K562 (cell line): ENCODE results near the gene ADCY9. TPM values are rescaled to one million over a fixed set of nuclear protein-coding genes. Genes with fewer than 3 reads are reported as not detected.

ENCODE experiments used
- ARID2 ChIP-seq: fragments of 450-650 bp; IDR thresholded peaks from 2 replicates; pipeline ENCODE4 v1.6.1; 2017; ENCODE audit warnings: antibody characterized with exemption, mild to moderate bottlenecking
- CTCFL ChIP-seq: IDR thresholded peaks from 2 replicates; pipeline ENCODE4 v1.6.1; 2011; ENCODE audit warnings: borderline replicate concordance, low read depth, mild to moderate bottlenecking, moderate library complexity, low read length; ENCODE audit not compliant: insufficient read depth, poor library complexity, severe bottlenecking
- EGR1 ChIP-seq: fragments of 450-650 bp; conservative IDR thresholded peaks from 2 replicates; pipeline ENCODE4 v1.6.1; 2017; ENCODE audit warnings: mild to moderate bottlenecking
- JUND ChIP-seq, 2 experiments: IDR thresholded peaks; 2 replicates in 1 of 2; 3 replicates in 1 of 2; pipeline ENCODE4 v1.6.1; 2011; ENCODE audit warnings: borderline replicate concordance in 2 of 2, low read depth in 2 of 2, low read length in 2 of 2, improper control_type of control experiment in 1 of 2, missing biosample characterization in 1 of 2, missing genetic modification characterization in 1 of 2, missing genetic modification reagents in 1 of 2
- KHSRP ChIP-seq: fragments of 450-650 bp; IDR thresholded peaks from 2 replicates; pipeline ENCODE4 v1.6.1; 2017
- LARP7 ChIP-seq: fragments of 450-650 bp; IDR thresholded peaks from 2 replicates; pipeline ENCODE4 v1.6.1; 2016
- MAZ ChIP-seq, 2 experiments: fragments of 450-650 bp in 1 of 2; sonication (generic) in 1 of 2; formaldehyde crosslinking; IDR thresholded peaks in 1 of 2; conservative IDR thresholded peaks in 1 of 2; 2 replicates each; pipeline versions ENCODE4 v1.4.0 to v1.5.0; 2020; ENCODE audit warnings: mild to moderate bottlenecking in 1 of 2, missing genetic modification reagents in 1 of 2
- MYC ChIP-seq, 2 experiments: fragments of 250-450 bp in 1 of 2; sonication (Bioruptor Pico) in 1 of 2; IDR thresholded peaks; 2 replicates each; pipeline versions ENCODE4 v1.5.1 to v1.6.1; 2012 to 2021; ENCODE audit warnings: low read depth in 2 of 2, borderline replicate concordance in 1 of 2, improper control_type of control experiment in 1 of 2, low read length in 1 of 2, mild to moderate bottlenecking in 1 of 2, moderate library complexity in 1 of 2
- SMARCB1 ChIP-seq: IDR thresholded peaks from 2 replicates; pipeline ENCODE4 v1.6.1; 2011; ENCODE audit warnings: improper control_type of control experiment, low read depth; ENCODE audit not compliant: insufficient read length
- TFAM ChIP-seq: fragments of 250-450 bp; sonication (Bioruptor Pico); conservative IDR thresholded peaks from 2 replicates; pipeline ENCODE4 v1.5.0; 2021; ENCODE audit warnings: mild to moderate bottlenecking, moderate library complexity
- TOE1 ChIP-seq, 2 experiments: fragments of 450-650 bp in 1 of 2; sonication (generic) in 1 of 2; formaldehyde crosslinking in 1 of 2; IDR thresholded peaks; 2 replicates each; pipeline versions ENCODE4 v1.7.1 to v1.8.0; 2016 to 2022; ENCODE audit warnings: borderline replicate concordance in 2 of 2, mild to moderate bottlenecking in 2 of 2, antibody characterized with exemption in 1 of 2, inconsistent platforms in 1 of 2, low read depth in 1 of 2, missing genetic modification reagents in 1 of 2, moderate library complexity in 1 of 2
- UBTF ChIP-seq, 2 experiments: IDR thresholded peaks; 2 replicates each; pipeline ENCODE4 v1.6.1; 2012; ENCODE audit warnings: improper control_type of control experiment in 2 of 2, low read depth in 2 of 2, low read length in 2 of 2, borderline replicate concordance in 1 of 2
- polyA plus RNA-seq, 8 experiments: library from polyadenylated mRNA; depleted of rRNA in 4 of 8; stranded (reverse) in 5 of 8; unstranded in 3 of 8; fragments of >200 nt; fragmentation: Nextera tagmentation in 2 of 8; fragmentation: Illumina TruSeq in 1 of 8; extraction: Ambion mirVana in 2 of 8; extraction: Trizol in 1 of 8; gene quantifications; 2 replicates each; pipeline versions ENCODE4 v1.2.1 to v1.2.3, GENCODE V29; 2011 to 2014; ENCODE audit warnings: inconsistent platforms in 1 of 8, missing spikeins in 1 of 8
- total RNA-seq, 7 experiments: library from RNA; depleted of rRNA in 6 of 7; stranded (reverse); fragments of >200 nt in 6 of 7; fragmentation: Illumina TruSeq in 2 of 7; extraction: Trizol in 2 of 7; gene quantifications; 2 replicates each; pipeline versions ENCODE4 v1.2.1 to v1.2.3, GENCODE V29; 2011 to 2021; ENCODE audit warnings: low replicate concordance in 1 of 7
- TF ChIP-seq, protein P1 (sequence below), 2 experiments: IDR thresholded peaks; 2 replicates each; pipeline ENCODE4 v1.6.1; 2011; ENCODE audit warnings: borderline replicate concordance in 1 of 2, control low read depth in 1 of 2, low read depth in 1 of 2, low read length in 1 of 2, mild to moderate bottlenecking in 1 of 2, mixed read lengths in 1 of 2, moderate library complexity in 1 of 2; ENCODE audit not compliant: insufficient read depth in 1 of 2, insufficient read length in 1 of 2, poor library complexity in 1 of 2, severe bottlenecking in 1 of 2; ENCODE audit errors: extremely low read depth in 1 of 2
- TF ChIP-seq, protein P2 (sequence below): sonication (generic); formaldehyde crosslinking; IDR thresholded peaks from 2 replicates; pipeline ENCODE4 v1.8.0; 2023; ENCODE audit warnings: mild to moderate bottlenecking, missing genetic modification reagents

The ADCY9 gene
- total and polyA plus RNA-seq, 9 of the 15 experiments (the other 6 are each of a cell fraction or from before 2014, with no cell fraction given) = 0.03 to 0.29 (median 0.17) TPM

GRCh38 chr16:3983081-3983520 is 133.1 kb downstream of the ADCY9 start (continued):
- TF ChIP-seq LARP7 (no peak), MYC (IDR thresholded peaks at IDR 0.05; ENCODE audit: low read depth, low read length) (peak; percentile 93), MYC (CRISPR knock-in tag; IDR thresholded peaks at IDR 0.05; ENCODE audit: borderline replicate concordance, low read depth) (no peak), JUND (IDR thresholded peaks at IDR 0.05; ENCODE audit: borderline replicate concordance, low read depth, low read length) (peak; percentile 37; the same call in 1 of the 2 replicates), JUND (tag; IDR thresholded peaks at IDR 0.05; ENCODE audit: borderline replicate concordance, low read depth, low read length) (no peak; the same call in 2 of the 3 replicates), CTCFL (peak; percentile 11), SMARCB1 (no peak), TFAM (no peak), KHSRP (no peak), UBTF (IDR thresholded peaks at IDR 0.05; ENCODE audit: borderline replicate concordance in 1 of 2, low read depth in 2 of 2, low read length in 2 of 2) (0 out of 4 replicates have a peak, but pooled peaks of 1 of the 2 experiments have one; percentile 55), ARID2 (0 out of 2 replicates have a peak, but pooled peaks have one; percentile 28), TOE1 (IDR thresholded peaks at IDR 0.05; ENCODE audit: borderline replicate concordance) (no peak), TOE1 (CRISPR knock-in tag; IDR thresholded peaks at IDR 0.05; ENCODE audit: borderline replicate concordance, low read depth) (no peak), EGR1 (no peak), MAZ (CRISPR knock-in tag; conservative IDR thresholded peaks at IDR 0.05 in 1 of 2, IDR thresholded peaks at IDR 0.05 in 1 of 2) (peak in 1 of 2 experiments; percentile 62; a peak in 1 of 4 replicates)
- TF ChIP-seq, protein P1, sequence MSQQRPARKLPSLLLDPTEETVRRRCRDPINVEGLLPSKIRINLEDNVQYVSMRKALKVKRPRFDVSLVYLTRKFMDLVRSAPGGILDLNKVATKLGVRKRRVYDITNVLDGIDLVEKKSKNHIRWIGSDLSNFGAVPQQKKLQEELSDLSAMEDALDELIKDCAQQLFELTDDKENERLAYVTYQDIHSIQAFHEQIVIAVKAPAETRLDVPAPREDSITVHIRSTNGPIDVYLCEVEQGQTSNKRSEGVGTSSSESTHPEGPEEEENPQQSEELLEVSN (IDR thresholded peaks at IDR 0.05; ENCODE audit: borderline replicate concordance in 1 of 2, extremely low read depth in 1 of 2, insufficient read depth in 1 of 2, insufficient read length in 1 of 2, low read depth in 1 of 2, low read length in 1 of 2, poor library complexity in 1 of 2, severe bottlenecking in 1 of 2) = peak; percentile 29 to 85
- TF ChIP-seq, protein P2, sequence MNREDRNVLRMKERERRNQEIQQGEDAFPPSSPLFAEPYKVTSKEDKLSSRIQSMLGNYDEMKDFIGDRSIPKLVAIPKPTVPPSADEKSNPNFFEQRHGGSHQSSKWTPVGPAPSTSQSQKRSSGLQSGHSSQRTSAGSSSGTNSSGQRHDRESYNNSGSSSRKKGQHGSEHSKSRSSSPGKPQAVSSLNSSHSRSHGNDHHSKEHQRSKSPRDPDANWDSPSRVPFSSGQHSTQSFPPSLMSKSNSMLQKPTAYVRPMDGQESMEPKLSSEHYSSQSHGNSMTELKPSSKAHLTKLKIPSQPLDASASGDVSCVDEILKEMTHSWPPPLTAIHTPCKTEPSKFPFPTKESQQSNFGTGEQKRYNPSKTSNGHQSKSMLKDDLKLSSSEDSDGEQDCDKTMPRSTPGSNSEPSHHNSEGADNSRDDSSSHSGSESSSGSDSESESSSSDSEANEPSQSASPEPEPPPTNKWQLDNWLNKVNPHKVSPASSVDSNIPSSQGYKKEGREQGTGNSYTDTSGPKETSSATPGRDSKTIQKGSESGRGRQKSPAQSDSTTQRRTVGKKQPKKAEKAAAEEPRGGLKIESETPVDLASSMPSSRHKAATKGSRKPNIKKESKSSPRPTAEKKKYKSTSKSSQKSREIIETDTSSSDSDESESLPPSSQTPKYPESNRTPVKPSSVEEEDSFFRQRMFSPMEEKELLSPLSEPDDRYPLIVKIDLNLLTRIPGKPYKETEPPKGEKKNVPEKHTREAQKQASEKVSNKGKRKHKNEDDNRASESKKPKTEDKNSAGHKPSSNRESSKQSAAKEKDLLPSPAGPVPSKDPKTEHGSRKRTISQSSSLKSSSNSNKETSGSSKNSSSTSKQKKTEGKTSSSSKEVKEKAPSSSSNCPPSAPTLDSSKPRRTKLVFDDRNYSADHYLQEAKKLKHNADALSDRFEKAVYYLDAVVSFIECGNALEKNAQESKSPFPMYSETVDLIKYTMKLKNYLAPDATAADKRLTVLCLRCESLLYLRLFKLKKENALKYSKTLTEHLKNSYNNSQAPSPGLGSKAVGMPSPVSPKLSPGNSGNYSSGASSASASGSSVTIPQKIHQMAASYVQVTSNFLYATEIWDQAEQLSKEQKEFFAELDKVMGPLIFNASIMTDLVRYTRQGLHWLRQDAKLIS (CRISPR knock-in tag) = no peak
